Heart right ventricle (tissue), 16 donors: ENCODE data around the gene GRM1. TPM values are rescaled to one million over a fixed set of nuclear protein-coding genes. Genes with fewer than 3 reads are reported as not detected.

Experiments used
- ATAC-seq, 8 donors: fragments of 200-7000 bp; cut with Tn5 transposase; one replicate each; pipeline ENCODE4 v1.9.1; 2020; ENCODE audit warnings: mild to moderate bottlenecking in 8 of 8, moderate library complexity in 8 of 8, moderate number of reproducible peaks in 1 of 8
- DNase-seq, 2 donors: peaks; one replicate each; pipeline ENCODE4 v3.0.0-alpha.2; 2020
- H3K27ac ChIP-seq, 10 donors: fragments of 200-600 bp; sonication (generic) in 2 of 10; one replicate each; pipeline versions ENCODE4 v1.5.0 to v1.8.0; 2020 to 2022; ENCODE audit warnings: mild to moderate bottlenecking in 3 of 10
- H3K27me3 ChIP-seq, 7 donors: fragments of 200-600 bp; one replicate each; pipeline ENCODE4 v1.8.0; 2021 to 2022; ENCODE audit warnings: mild to moderate bottlenecking in 2 of 7
- H3K36me3 ChIP-seq, 9 donors: fragments of 200-600 bp; sonication (generic) in 1 of 9; one replicate each; pipeline versions ENCODE4 v1.5.0 to v1.8.0; 2020 to 2022; ENCODE audit warnings: mild to moderate bottlenecking in 2 of 9
- H3K4me1 ChIP-seq, 9 donors: fragments of 200-600 bp; sonication (generic) in 1 of 9; one replicate each; pipeline versions ENCODE4 v1.5.0 to v1.8.0; 2020 to 2022; ENCODE audit warnings: mild to moderate bottlenecking in 4 of 9
- H3K4me3 ChIP-seq, 10 donors: fragments of 200-600 bp; sonication (generic) in 2 of 10; one replicate each; pipeline versions ENCODE4 v1.5.0 to v1.8.0; 2020 to 2022; ENCODE audit warnings: mild to moderate bottlenecking in 7 of 10, moderate library complexity in 2 of 10
- H3K9me3 ChIP-seq, 11 donors: fragments of 200-600 bp in 10 of 11; sonication (generic) in 2 of 11; one replicate each; pipeline versions ENCODE4 v1.5.0 to v1.8.0; 2013 to 2022; ENCODE audit warnings: mild to moderate bottlenecking in 2 of 11, control low read depth in 1 of 11, moderate library complexity in 1 of 11
- WGBS, 2 donors: extraction: QIAGEN DNeasy Blood & Tissue Kit; methylation state at CpG; one replicate each; pipeline ENCODE4 v1.1.7; 2013; ENCODE audit warnings: inconsistent platforms in 1 of 2; 5-methylcytosine and 5-hydroxymethylcytosine counted together
- intact Hi-C, 10 donors: fragments of 100-400 bp; cut with DNase I; formaldehyde crosslinking; loops; one replicate each; pipeline versions ENCODE4 v1.11.1 to v1.14.2; 2022
- polyA plus RNA-seq, 2 donors: library from polyadenylated mRNA; stranded (reverse); fragments of 200-250 nt; gene quantifications; one replicate each; pipeline ENCODE4 v1.2.3, GENCODE V29; 2013
- total RNA-seq, 10 donors: library from RNA; stranded (reverse); fragmentation: NEBNext Ultra II Directional in 3 of 10; extraction: Animal tissue kit (Norgen Biotek cat#: 25700) in 3 of 10; gene quantifications; one replicate each; pipeline versions ENCODE4 v1.2.1 to v1.2.4, GENCODE V29; 2021 to 2023
- TF ChIP-seq, protein P1 (sequence below), 9 donors: fragments of 200-600 bp; sonication (generic) in 2 of 9; IDR thresholded peaks; one replicate each; pipeline versions ENCODE4 v1.5.0 to v1.8.0; 2021 to 2022; ENCODE audit warnings: antibody characterized with exemption in 9 of 9, mild to moderate bottlenecking in 5 of 9, moderate library complexity in 1 of 9
- donor health status: Arrhythmogenic right ventricular cardiomyopathy.
- donor health status: ischemic (EF 13 %, LVEDD 7.1; RV severe dilation, severe dysfunction).
- donor health status: healthy with polysubstance abuse.
- donor health status: DM: no; HTN: yes; CAD: no.
- donor health status: DM: no; HTN: no; CAD: no.
- donor health status: ischemic (EF 25% LVEDD 6.9; RV normal size, moderate dysfunction).
- donor health status: ischemic (EF 25% LVEDD 5.7; RV mildly dilated, moderate dysfunction).
- donor health status: healthy.
- donor health status: DM: yes; HTN: yes; CAD: no.
- donor health status: Ischemic cardiomyopathy.
- donor health status: ischemic (EF 35%, LVEDD 5.7; RV mildly dilated, moderate dysfunction).
- donor health status: nonischemic (EF 11% LVEDD 7.7; RV severe dilation, severe dysfunction).
- donor health status: DM: yes; HTN: yes; CAD: no.
- donor health status: PGD.
- donor health status: ischemic (EF 29% LVEDD 5.4; RV normal size, mild dysfunction).
- donor health status: nonischemic (EF 23%, LVEDD 6.1; RV moderate dilation, normal function).

GRM1 gene
- total and polyA plus RNA-seq, 12 donors = 0.26 to 8.3 (median 4.6) TPM

DNA sequence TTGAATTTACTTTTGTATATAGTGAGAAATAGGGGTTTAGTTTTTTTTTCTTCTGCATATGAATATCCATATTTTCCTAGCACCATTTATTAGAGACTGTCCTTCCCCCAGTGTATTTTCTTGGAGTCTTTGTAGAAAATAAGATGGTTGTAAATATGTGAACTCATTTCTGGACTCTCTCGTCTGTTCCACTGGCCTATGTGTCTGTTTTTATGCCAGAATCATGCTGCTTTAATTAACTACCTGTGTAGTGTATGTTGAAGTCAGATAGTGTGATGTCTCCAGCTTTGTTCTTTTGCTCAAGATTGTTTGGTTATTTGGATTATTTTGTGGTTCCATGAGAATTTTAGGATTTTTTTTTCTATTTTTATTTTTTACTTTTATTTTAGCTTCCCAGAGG, 338.2 kb downstream of the GRM1 start:
- ATAC-seq (no peak), DNase-seq (no peak)
- WGBS, 2 donors = 69 to 70% methylated on average over 1 of the region's 1 CpG
- TF ChIP-seq, protein P1, sequence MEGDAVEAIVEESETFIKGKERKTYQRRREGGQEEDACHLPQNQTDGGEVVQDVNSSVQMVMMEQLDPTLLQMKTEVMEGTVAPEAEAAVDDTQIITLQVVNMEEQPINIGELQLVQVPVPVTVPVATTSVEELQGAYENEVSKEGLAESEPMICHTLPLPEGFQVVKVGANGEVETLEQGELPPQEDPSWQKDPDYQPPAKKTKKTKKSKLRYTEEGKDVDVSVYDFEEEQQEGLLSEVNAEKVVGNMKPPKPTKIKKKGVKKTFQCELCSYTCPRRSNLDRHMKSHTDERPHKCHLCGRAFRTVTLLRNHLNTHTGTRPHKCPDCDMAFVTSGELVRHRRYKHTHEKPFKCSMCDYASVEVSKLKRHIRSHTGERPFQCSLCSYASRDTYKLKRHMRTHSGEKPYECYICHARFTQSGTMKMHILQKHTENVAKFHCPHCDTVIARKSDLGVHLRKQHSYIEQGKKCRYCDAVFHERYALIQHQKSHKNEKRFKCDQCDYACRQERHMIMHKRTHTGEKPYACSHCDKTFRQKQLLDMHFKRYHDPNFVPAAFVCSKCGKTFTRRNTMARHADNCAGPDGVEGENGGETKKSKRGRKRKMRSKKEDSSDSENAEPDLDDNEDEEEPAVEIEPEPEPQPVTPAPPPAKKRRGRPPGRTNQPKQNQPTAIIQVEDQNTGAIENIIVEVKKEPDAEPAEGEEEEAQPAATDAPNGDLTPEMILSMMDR (IDR thresholded peaks at IDR 0.05) = no peak
- H3K9me3 ChIP-seq = peaks cover 0 to 17% (median 3%) of the 10 kb centered on the region in 11 donors
- H3K27me3 ChIP-seq = no peaks in the 10 kb centered on the region
- no peak overlapping the region for H3K4me3 ChIP-seq
- no peaks in the 10 kb centered on the region for H3K4me1 ChIP-seq
- no peak overlapping the region for H3K27ac ChIP-seq
- intact Hi-C loops = no loop called here
- no peaks in the 10 kb centered on the region for H3K36me3 ChIP-seq

DNA sequence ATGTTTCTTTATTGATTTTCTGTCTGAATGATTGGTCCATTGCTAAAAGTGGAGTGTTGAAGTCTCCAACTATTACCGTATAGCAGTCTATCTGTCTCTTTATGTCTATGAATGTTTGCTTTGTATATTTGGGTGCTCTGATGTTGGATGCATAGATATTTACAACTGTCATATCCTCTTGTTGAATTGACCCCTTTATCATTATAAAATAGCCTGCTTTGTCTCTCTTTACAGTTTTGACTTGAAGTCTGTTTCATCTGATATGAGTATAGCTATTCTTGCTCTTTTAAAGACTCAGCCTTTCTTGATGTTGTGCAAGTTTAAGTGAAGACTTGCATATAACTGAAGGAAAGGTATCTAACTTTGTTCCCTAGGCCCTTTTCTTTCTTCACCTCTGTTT, 341.0 kb downstream of the GRM1 start:
- intact Hi-C loops = no loop called here
- TF ChIP-seq, protein P1 (IDR thresholded peaks at IDR 0.05) = no peak
- H3K9me3 ChIP-seq = peaks cover 0 to 21% (median 3%) of the 10 kb centered on the region in 11 donors
- H3K36me3 ChIP-seq = no peaks in the 10 kb centered on the region
- DNase-seq (no peak), ATAC-seq (no peak)
- H3K4me3 ChIP-seq = no peak overlapping the region
- 91 to 97% methylated on average over 1 of the region's 1 CpG for WGBS, 2 donors
- H3K27me3 ChIP-seq = no peaks in the 10 kb centered on the region
- H3K27ac ChIP-seq = no peak overlapping the region
- H3K4me1 ChIP-seq = no peaks in the 10 kb centered on the region

DNA sequence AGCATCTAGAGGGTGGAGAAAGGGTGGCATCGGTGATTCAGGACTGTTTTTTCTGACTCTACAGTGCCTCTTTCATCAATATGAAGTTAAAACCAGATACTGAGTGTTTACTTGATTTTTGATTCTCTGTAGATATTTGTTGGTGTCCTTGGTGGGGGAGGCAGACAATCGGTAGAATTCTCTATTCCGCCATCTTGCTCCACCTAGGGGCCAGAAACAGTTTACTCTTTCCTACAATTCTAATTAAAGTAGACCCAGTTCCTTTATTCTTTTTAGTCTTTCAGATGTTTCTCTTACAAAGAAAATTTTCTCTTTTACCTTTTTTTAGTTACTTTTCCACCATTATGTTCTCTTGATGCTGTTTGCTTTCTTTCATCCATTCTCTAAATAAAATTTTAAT, 352.6 kb downstream of the GRM1 start:
- Histone ChIP-seq H3K4me1 (peaks cover 0 to 3% (median 0%) of the 10 kb centered on the region in 9 donors), H3K4me3 (no peak overlapping the region), H3K9me3 (no peaks in the 10 kb centered on the region), H3K27ac (no peak overlapping the region), H3K27me3 (no peaks in the 10 kb centered on the region), H3K36me3 (no peaks in the 10 kb centered on the region)
- ATAC-seq (no peak), DNase-seq (no peak)
- intact Hi-C loops = no loop called here
- TF ChIP-seq, protein P1 (IDR thresholded peaks at IDR 0.05) = peak in 2 of 9 donors; percentile 6 to 16
- 77% methylated on average over 3 of the region's 3 CpGs for WGBS, 2 donors

DNA sequence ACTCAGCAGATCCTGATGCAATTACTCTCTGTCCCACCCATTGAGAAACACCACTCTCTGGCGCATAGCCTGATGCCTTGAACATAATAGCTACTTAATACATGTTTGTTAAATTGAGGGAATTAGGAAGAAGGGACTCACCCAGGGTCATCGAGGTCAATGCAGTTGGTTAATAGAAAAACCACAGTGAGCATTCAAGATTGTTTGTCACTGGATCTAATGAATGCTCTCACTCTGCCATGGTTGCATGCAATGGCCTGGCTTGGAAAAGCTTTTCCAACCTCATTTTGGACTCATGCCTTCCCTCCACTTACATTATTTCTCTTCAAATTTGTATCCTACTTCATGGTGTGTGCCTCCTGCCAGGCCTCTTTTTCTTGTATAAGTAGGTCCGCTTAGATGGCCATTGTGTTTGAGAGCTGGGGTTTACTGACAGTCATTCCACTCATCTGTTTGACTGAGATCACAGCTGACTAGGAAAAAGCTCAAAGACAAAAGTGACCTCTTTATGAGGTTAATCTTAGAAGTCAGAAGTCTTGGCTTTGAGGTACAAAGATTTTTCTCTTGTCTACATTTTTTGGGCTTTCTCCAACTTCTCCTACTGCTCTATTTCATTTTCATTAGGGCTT, 360.0 kb downstream of the GRM1 start:
- H3K27ac ChIP-seq = no peak overlapping the region
- TF ChIP-seq, protein P1 (IDR thresholded peaks at IDR 0.05) = no peak
- intact Hi-C loops = no loop called here
- ATAC-seq (no peak), DNase-seq (no peak)
- 72 to 80% methylated on average over 3 of the region's 3 CpGs for WGBS, 2 donors
- H3K4me1 ChIP-seq = peaks cover 0 to 11% (median 0%) of the 10 kb centered on the region in 9 donors
- peaks cover 0 to 4% (median 0%) of the 10 kb centered on the region in 11 donors for H3K9me3 ChIP-seq
- H3K27me3 ChIP-seq = no peaks in the 10 kb centered on the region
- no peak overlapping the region for H3K4me3 ChIP-seq
- no peaks in the 10 kb centered on the region for H3K36me3 ChIP-seq
